ENCODE results near the gene DENND4B. TPM values are rescaled to one million over a fixed set of nuclear protein-coding genes. Genes with fewer than 3 reads are reported as not detected.

The DENND4B gene
- total and polyA plus RNA-seq, 9 of the 15 experiments (the other 6 are each of a cell fraction or from before 2014, with no cell fraction given): 9.5 to 80.5 (median 23.1) TPM

- TF ChIP-seq TRIM25 (IDR thresholded peaks at IDR 0.05; ENCODE audit: borderline replicate concordance) (peak; percentile 93), POLR2AphosphoS5 (IDR thresholded peaks at IDR 0.05; ENCODE audit: control insufficient read depth, insufficient read depth, low read depth, low read length) (no peak), TAF1 (IDR thresholded peaks at IDR 0.05; ENCODE audit: control insufficient read depth, extremely low read depth, insufficient read depth, low read length, severe bottlenecking) (peak; percentile 20), MEF2A (IDR thresholded peaks at IDR 0.05; ENCODE audit: control insufficient read depth, low read depth, low read length) (peak; percentile 68; the same call in 1 of the 2 replicates), RBBP5 (IDR thresholded peaks at IDR 0.05; ENCODE audit: borderline replicate concordance, insufficient read depth, low read length, poor library complexity, severe bottlenecking) (no peak), MEF2D (tag; conservative IDR thresholded peaks at IDR 0.05; ENCODE audit: low read depth) (0 out of 2 replicates have a peak, but pooled peaks have one; percentile 47), HBP1 (CRISPR knock-in tag; IDR thresholded peaks at IDR 0.05) (no peak), SIN3A (IDR thresholded peaks at IDR 0.05; ENCODE audit: borderline replicate concordance in 2 of 2, control insufficient read depth in 1 of 2, low read depth in 2 of 2, low read length in 2 of 2) (no peak; a peak in 1 of 4 replicates), CHD1 (IDR thresholded peaks at IDR 0.05; ENCODE audit: low read length) (peak; percentile 50), ZNF217 (CRISPR knock-in tag; IDR thresholded peaks at IDR 0.05) (no peak), ETV1 (tag; conservative IDR thresholded peaks at IDR 0.05; ENCODE audit: low read depth) (peak; percentile 67), ZFPM2 (CRISPR knock-in tag; IDR thresholded peaks at IDR 0.05) (no peak), THRAP3 (IDR thresholded peaks at IDR 0.05; ENCODE audit: borderline replicate concordance) (0 out of 2 replicates have a peak, but pooled peaks have one; percentile 50), PTBP1 (IDR thresholded peaks at IDR 0.05; ENCODE audit: low read depth, low read length) (no peak), RFX5 (IDR thresholded peaks at IDR 0.05; ENCODE audit: low read depth, low read length) (no peak), ZNF586 (CRISPR knock-in tag; conservative IDR thresholded peaks at IDR 0.05) (no peak), IRF1 (CRISPR knock-in tag; IDR thresholded peaks at IDR 0.05; ENCODE audit: borderline replicate concordance) (0 out of 2 replicates have a peak, but pooled peaks have one; percentile 47)
- TF ChIP-seq, protein P1, sequence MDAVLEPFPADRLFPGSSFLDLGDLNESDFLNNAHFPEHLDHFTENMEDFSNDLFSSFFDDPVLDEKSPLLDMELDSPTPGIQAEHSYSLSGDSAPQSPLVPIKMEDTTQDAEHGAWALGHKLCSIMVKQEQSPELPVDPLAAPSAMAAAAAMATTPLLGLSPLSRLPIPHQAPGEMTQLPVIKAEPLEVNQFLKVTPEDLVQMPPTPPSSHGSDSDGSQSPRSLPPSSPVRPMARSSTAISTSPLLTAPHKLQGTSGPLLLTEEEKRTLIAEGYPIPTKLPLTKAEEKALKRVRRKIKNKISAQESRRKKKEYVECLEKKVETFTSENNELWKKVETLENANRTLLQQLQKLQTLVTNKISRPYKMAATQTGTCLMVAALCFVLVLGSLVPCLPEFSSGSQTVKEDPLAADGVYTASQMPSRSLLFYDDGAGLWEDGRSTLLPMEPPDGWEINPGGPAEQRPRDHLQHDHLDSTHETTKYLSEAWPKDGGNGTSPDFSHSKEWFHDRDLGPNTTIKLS (IDR thresholded peaks at IDR 0.05; ENCODE audit: borderline replicate concordance, low read depth): 0 out of 2 replicates have a peak, but pooled peaks have one; percentile 20
- TF ChIP-seq, protein P2, sequence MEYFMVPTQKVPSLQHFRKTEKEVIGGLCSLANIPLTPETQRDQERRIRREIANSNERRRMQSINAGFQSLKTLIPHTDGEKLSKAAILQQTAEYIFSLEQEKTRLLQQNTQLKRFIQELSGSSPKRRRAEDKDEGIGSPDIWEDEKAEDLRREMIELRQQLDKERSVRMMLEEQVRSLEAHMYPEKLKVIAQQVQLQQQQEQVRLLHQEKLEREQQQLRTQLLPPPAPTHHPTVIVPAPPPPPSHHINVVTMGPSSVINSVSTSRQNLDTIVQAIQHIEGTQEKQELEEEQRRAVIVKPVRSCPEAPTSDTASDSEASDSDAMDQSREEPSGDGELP (CRISPR knock-in tag; IDR thresholded peaks at IDR 0.05; ENCODE audit: borderline replicate concordance): 0 out of 2 replicates have a peak, but pooled peaks have one; percentile 22
These were observed 1.3 kb downstream of the DENND4B start (continued) for GRCh38 chr1:153945131-153945794.

Measured in K562 (cell line).